Measurements from ENCODE around the gene OBSCN.

Gene OBSCN

GRCh38 chr1:228411548-228412430, 203.9 kb downstream of the OBSCN start:
- no peak for DNase-seq (ENCODE audit: low read depth, low spot score)

GRCh38 chr1:228413241-228414010, 205.6 kb downstream of the OBSCN start:
- no peak for DNase-seq (ENCODE audit: low read depth, low spot score)

GRCh38 chr1:228414511-228415211, 206.8 kb downstream of the OBSCN start:
- DNase-seq (ENCODE audit: low read depth, low spot score): no peak

GRCh38 chr1:228415221-228415620, 207.4 kb downstream of the OBSCN start:
- DNase-seq (ENCODE audit: low read depth, low spot score): peak; percentile 34

GRCh38 chr1:228415853-228416216, 208.0 kb downstream of the OBSCN start:
- no peak for DNase-seq (ENCODE audit: low read depth, low spot score)

GRCh38 chr1:228416217-228416933, 208.5 kb downstream of the OBSCN start, which contains the start of gene TRIM17:
Gene TRIM17 (minus strand): TSS chr1:228416861. CDS start chr1:228415072, 1,789 bp downstream.
- peak; percentile 81 for DNase-seq (ENCODE audit: low read depth, low spot score)

- no peak for DNase-seq (ENCODE audit: low read depth, low spot score)
Observed at GRCh38 chr1:228417061-228417460, 209.2 kb downstream of the OBSCN start.

- DNase-seq (ENCODE audit: low read depth, low spot score): no peak
Observed at GRCh38 chr1:228417483-228418203, 209.8 kb downstream of the OBSCN start.

GRCh38 chr1:228420968-228421826, 213.4 kb downstream of the OBSCN start:
- DNase-seq (ENCODE audit: low read depth, low spot score): no peak

- no peak for DNase-seq (ENCODE audit: low read depth, low spot score)
Observed at GRCh38 chr1:228423404-228424053, 215.7 kb downstream of the OBSCN start.

- no peak for DNase-seq (ENCODE audit: low read depth, low spot score)
Observed at GRCh38 chr1:228424685-228425660, 217.1 kb downstream of the OBSCN start.

GRCh38 chr1:228426518-228427175, 218.8 kb downstream of the OBSCN start:
- no peak for DNase-seq (ENCODE audit: low read depth, low spot score)

GRCh38 chr1:228428412-228428811, 220.6 kb downstream of the OBSCN start:
- DNase-seq (ENCODE audit: low read depth, low spot score): no peak

Data from ELF-1 (cell line).